NCI-H526 treated with DMSO at 0.1 percent for 48 hours (cell line): Measurements from ENCODE around the gene PNMT.

Source experiments
- DNase-seq: peaks from one replicate; lab custom pipeline; 2025; lab: John Stamatoyannopoulos, UW

Gene PNMT

DNA sequence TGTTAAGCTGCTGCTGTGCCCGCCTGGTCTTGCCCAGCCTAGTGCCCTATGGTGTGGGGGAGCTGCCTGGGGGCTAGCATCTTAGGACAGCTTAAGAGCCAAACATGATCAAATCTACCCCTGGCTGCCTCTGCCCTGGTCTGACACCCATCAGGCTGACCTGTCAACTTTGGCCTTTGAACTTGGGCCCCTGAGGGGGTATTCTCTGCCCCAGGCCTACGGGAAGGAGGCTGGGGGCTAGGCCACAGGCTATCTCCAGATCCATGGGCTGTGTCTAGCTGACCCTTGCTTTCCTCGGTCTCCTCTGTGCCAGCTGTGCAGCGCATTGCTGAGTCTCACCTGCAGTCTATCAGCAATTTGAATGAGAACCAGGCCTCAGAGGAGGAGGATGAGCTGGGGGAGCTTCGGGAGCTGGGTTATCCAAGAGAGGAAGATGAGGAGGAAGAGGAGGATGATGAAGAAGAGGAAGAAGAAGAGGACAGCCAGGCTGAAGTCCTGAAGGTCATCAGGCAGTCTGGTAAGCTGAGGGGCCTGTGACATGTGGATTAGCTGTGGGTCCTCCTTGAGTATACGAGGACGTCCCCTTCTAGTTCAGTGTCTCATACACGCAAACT lies 34.6 kb upstream of the PNMT start:
- no peak for DNase-seq

DNA sequence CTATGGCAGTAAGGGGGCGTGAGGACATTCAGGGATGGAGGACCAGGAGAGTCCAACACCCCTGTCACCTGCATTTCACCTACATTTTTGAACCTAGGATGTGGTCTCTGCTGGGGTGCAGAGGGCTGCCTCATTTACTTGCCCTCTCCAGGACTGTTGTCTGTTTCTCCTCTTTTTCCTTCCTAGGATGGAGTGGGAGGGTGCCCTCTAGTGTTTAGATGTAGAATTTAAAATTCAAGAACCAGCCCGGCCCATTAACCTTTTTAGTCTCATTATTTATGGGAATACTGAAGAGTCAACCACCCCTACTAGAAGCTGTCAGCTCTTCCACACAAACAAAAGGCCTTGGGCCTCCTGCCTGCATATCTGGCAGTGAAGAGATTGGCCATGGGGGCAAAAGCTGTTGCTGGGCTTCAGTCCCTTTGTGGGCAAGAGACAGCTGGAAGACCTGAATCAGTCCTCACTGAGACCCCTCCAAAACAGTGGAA lies 33.8 kb upstream of the PNMT start:
- DNase-seq: peak; percentile 36

DNA sequence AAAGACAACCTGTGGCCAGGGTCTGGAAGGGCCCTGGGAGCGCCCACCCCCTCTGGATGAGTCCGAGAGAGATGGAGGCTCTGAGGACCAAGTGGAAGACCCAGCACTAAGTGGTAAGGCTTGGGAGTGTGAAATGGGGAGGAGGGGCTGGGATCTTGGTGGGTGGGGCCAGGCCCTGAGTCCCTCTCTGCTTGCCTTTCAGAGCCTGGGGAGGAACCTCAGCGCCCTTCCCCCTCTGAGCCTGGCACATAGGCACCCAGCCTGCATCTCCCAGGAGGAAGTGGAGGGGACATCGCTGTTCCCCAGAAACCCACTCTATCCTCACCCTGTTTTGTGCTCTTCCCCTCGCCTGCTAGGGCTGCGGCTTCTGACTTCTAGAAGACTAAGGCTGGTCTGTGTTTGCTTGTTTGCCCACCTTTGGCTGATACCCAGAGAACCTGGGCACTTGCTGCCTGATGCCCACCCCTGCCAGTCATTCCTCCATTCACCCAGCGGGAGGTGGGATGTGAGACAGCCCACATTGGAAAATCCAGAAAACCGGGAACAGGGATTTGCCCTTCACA lies 32.6 kb upstream of the PNMT start:
- DNase-seq: no peak

DNA sequence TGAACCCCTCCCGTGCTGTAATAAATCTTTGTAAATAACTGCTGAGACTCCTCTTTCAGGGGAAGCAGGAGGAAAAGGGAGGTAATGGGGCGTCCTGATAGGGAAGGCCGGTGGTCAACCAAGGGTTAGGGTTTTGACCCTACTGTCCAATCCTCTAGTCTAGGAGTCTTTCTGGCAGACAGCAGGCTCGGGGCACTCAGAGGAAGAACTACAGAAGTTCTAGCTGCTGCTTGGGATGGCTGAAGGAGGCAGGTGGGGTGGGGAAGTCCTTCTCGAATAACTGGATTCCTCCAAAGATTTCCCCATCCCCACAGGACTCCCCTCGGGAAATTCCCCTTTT lies 31.7 kb upstream of the PNMT start:
- DNase-seq: no peak

DNA sequence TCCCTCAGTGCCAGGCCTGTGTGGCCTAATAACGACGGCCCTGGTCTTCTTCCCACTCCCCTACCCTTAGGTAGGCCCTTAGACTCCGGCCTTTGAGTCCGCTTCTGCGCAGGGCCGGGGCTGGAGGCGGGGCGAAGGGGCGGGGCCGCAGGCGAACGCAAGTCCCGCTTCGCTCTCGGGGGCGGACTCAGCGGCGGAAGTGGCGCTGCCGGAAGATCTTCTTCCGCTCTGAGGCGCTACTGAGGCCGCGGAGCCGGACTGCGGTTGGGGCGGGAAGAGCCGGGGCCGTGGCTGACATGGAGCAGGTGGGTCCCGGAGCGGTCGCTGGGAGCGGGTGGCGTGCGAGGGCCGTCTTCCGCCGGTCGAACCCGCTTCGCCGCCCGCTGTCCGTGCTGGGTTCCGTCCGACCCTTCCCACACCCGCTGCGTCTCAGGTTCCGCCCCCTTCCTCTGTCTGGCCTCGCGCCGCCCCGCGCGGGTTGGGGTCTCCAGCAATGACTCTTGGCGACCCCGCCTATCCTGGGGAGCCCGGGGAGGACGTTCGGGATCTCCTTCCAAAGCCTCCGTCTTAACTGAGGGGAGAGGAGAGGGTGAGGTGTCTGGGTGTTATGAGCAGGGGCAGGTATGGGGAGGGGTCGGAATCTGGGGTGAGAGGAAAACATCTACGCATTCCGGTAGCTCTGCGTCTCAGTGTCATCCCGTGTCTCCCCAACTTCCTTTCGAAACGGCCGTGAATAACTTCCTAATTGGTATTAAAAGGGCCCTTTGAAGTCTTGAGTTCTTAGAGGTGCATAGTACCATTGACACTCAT lies 31.1 kb upstream of the PNMT start, which contains the start of gene STARD3:
Gene STARD3 (plus strand): TSS at position 218 of the 810 bp plus-strand sequence. CDS start 16,388 bp downstream, outside the sequence.
- peak; percentile 64 for DNase-seq

DNA sequence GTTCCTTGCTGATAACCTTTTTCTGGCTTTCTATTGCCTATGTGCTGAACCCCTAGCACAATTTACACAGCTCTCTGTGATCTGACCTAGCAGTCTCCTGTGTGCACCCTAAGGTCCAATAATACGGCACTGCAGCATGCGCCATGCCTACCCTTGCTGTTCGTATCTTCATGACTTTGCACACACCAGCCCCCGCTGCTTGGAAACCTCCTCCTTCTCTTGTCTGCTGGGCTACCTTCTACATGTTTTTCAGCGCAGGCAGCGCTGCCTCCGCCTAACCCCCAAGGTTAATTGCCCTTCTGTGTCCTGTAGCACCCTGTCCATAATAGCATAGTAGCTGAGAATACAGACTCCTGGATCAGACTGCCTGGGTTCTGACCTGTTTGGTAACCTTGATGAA lies 29.9 kb upstream of the PNMT start:
- no peak for DNase-seq

DNA sequence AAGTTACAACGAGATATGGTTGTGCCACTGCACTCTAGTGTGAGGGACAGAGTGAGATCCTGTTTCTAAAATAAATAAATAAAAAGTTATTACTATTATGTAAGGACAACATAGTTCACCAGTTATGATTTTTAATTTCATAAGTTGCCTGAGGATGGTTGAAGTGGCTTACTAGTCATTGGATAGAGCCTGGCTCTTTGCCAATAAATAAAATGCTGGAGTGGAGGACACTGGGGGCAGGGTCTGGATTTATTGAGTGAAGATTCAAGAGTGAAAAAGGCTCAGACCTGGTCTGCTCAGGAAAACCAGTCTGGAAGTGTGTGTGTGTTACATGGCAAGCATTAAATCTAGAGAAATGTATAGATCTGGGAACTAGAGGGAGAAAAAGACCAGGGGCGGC lies 29.2 kb upstream of the PNMT start:
- no peak for DNase-seq

DNA sequence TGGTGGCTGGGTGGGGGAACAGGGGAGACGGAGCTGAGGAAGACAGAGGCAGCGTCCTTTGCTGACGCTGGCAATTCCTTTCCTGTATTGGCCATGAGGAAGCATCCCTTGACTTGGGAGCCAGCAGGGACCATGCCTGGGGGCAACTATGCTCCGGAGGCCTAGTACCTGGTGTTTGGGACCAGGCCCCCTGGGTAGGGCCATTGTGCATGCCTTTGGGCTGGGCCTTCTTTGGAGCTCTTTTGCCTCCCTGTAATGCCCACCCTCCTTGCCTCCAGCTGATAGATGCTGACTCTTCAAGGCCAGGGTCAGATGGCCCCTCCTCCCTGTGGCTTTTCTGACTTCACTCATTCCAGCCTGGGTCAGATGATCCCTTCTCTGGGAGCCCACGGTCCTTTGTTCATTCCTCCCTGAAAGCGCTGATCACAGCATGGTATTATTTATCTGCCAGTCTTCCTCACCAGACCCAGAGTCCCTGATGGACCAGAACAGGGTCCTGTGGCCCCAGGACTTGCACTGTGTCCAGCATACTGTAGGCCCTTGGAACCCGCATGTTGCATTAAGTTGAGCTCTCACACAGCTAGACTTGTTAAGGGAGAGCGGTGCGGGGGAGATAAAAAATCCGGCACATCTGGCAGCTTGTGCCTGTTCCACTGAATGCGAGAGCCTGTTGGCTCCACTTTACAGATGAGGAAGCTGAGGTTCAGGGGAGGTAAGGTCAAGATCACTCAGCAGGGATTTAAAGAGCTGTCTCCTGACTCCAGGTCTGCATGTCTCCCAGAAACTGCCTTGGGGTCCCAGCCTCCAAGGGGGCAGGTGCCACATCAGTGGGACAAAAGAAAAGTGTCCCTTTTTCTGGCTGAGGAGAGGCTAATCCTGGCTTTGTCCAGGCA lies 28.4 kb upstream of the PNMT start:
- no peak for DNase-seq

DNA sequence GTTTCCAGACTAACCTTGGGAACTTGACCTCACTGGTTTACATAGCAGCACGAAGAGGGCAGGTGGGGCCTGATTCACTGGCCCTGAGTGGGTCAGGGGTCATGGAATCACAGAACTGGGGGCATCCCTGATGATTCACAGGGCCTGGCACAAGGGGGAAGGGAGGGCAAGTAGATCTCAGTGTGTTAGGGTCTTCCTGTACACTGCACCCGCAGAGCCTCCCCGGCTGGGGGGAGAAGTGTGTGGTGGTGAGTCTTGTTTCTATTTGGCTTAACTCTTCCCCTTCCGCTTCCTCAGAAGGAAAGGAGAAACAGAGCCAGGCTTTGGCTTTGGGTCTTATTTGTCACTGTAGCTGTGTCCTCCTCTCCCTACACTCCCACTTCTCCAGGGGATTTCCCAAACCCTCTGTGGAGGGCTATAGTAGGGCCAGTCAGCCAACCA lies 27.6 kb upstream of the PNMT start:
- DNase-seq: no peak

DNA sequence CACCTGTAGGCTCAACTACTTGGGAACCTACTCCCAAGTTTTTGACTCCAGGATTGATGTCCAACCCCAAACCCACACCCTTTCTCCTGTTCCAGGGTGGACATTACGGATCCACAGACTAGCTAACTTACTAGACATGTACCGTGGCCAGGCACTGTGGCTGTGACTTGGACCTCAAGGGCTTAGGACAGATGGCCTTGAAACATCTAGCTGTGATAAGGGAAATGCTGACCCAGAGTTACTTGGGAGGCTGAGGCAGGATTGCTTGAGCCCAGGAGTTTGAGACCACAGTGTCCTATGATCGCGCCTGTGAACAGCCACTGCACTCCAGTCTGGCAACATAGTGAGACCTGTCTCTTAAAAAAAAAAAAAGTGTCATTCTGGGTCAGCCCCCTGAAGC lies 27.2 kb upstream of the PNMT start:
- no peak for DNase-seq

DNA sequence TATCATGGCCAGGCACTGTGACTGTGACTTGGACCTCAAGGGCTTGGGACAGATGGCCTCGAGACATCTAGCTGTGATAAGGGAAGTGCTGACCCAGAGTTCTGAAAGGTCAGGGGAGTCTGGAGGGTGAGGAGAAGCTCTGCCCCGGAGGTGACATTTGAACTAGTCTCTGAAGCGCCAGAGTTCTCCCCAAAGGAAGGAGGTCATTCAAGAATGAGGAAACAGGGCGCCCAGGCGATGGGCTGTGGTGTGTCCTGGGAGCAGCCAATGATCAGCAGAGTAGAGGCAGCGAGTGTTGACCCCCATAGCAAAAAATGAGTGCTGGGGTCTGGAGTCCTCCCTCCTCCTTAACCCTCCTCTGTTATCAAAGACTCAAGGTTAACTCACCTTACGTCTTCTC lies 26.4 kb upstream of the PNMT start:
- no peak for DNase-seq

DNA sequence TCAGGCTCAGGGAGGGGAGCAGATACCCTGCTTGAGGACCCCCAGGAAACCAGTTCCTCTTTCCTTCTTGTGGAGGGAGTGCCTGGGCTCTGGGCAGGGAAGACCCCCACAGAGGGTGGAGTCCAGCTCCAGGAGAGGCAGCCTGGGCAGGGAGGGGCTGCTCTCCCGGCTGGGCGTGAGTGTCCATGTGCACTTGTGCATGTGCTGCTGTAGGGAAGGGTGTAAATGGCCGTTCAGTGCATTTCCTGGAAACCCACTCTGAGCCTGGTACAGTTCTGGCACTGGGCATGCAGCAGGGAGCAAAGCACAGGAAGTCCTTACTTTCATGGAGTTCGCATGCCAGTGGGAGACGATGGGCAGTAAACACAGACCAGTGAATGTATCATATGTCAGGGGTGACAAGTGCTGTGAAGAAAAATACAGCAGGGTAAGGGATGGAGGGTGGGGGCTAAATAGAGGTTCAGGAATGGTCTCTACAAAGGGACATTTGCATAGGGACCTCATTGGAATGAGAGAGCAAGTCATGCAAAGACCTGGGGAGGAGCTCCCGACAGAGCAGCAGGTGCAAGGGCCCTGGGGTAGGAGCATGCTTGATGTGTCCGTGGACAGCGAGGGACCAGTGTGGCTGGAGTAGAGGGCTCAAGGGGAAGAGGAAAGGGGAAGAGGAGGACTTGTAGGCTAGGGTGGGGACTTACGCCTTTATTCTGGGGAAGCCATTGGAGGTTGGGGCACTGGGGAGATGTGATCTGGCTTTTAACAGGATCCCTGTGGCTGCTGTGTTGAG lies 25.8 kb upstream of the PNMT start:
- no peak for DNase-seq

DNA sequence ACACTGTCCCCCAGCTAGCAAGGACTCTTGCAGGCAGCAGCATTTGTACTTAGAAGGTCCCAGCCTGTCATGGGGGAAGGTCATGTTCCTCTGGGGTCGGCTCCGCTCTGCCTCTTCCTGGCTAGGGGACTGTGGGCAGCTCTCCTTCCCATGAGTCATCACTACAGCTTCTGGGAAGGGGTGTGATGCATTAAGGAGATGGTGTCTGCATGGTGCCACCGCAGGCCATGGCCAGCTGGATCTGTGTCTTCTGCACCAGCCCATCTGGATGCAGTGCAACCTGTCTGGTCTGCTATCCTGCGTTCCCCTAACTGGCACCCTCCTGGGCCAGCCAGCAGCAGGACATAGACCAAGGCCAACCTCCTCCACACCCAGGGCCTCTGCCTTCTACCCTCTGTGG lies 25.0 kb upstream of the PNMT start:
- no peak for DNase-seq

DNA sequence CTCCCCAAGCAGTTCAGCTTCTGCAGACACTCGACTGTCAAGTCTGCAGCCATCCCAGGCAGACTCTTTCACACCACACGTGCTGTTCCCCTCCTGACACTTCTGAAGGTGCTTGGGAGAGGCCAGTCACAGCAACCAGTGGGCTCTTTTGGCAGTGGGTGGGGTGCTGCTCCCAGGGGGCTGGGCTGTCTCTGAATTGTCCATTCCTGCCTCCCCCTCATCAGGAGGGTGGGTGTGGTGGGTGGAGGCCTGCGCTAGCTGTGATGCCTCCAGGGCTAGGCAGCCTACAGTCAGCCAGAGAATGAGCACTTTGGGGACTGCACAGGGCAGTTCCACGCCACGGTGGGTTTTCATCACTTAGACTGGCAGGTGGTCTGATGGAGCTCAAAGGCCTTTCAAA lies 21.0 kb upstream of the PNMT start:
- no peak for DNase-seq

DNA sequence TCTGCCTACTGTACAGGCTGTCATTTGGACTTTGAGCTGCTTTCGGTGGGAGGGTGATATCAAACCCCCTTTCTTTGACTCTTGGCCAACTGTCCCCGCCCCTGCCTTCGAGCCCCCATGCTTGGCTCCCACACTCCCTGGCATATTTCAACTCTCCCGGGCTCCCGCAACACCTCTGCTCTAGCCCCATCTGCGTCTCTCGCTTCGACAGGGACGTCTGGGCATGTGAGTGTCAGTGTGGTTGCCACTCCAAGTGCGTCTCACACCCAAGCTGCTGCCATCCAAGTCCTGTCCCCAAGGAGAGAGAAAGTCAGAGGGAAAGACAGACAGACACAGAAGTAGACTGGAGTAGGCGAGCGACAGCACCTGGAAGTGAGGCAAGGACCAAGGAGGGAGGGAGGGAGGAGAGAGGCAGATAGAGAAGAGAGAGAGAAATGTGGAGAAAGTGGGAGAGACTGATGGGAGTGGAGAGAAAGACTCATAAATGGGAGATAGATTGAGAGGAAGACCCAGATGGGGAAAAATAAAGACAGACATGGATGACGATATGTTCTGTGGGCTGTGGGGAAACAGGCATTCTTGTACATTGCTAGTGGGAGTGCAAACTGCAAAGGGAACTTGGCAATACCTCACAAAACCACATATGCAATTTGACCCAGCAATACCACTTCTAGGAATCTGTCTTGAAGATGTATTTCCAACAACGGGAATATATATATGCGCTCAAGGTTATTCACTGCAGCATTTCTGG lies 19.5 kb upstream of the PNMT start:
- DNase-seq: no peak

DNA sequence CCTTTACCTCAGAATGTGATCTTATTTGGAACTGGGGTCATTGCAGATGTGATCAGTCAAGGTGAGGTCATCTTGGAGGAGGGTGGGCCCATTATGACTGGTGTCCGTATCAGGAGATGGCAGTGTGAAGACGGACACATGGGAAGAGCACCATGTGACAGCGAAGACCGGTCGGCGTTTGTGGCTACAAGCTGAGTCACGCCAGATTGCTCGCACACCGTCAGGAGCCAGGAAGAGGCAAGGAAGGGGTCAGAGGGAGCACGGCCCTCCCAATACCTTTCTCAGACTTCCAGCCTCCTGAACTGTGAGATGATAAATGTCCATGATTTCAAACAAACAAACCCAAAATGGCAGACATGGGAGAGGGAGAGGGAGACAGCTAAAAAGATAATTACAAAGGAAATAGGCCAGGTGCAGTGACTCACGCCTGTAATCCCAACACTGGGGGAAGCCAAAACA lies 18.1 kb upstream of the PNMT start:
- DNase-seq: no peak

DNA sequence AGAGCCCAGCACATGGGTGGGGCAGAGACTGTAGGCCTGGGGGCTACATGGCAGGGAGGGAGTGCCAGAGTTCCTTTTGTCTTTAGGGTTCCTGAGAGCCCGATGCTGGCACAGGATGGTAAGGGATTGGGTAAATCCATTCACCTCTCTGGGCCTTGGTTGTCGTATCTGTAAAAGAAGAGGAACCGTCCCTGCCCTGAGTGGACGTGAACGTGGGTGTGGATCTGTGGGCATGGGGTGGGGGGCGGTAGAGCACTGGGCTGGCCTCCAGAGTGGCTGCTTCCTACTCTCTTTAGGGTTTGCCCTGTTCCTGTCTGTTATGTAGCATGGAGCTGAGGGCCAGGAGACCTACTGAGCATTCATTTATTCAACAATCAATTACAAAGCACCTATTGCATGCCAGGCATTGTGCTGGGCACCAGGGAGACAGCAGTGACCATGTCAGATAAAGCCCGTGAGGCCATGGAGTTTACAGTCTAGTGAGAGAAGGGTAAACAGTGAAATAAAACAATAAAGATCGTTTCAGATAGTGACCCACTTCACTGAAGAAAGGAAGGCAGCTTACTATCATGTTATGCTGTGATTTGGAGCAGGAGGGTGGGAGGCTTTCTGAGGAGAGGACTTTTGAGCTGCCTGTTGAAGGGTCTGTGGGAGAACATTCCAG lies 16.2 kb upstream of the PNMT start:
- DNase-seq: no peak

DNA sequence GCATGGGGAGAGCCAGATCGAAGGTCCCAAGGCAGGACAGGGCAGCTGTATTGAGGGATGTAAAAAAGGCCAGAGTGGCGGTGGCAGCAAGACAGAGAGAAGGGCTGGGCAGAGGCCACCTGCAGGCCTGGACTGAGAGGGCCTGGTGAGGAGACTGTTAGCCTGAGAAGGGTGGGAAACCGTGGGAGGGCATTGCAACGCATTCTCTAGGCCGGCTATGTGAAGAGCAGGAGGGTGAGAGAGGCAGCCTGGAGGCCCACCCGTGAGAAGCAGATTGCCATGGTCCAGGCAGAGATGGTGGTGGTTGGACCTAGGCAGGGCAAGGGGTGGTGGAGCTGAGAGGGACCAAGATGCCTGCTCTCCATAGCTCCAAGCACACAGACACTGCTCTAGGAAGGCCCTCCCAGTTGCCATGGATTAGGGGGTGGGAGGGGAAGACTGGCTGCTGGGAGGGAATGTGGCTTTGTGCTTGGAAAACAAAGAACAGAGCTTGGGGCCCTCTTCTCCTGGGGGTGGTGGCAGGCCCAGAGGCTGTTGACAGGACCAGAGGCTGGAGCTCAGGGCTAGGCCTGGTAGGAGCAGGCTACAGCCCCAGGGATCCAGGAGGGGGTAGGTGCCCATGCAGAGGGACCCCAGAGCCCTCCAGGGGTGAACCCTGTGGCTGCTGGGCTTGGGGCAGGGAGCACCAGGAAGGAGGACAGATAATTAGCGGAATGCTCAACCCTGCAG lies 15.5 kb upstream of the PNMT start:
- no peak for DNase-seq

DNA sequence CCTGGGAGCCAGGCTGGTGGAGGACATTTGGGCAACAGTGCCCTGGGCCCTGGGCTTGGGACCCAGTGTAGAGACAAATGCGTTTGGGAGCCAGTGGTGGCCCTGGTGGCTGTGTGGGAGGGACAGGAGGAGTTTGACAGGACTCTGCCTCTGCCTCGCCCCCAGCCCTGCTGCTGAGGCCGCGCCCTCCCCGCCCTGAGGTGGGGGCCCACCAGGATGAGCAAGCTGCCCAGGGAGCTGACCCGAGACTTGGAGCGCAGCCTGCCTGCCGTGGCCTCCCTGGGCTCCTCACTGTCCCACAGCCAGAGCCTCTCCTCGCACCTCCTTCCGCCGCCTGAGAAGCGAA lies 15.0 kb upstream of the PNMT start:
- DNase-seq: no peak
